ENCODE measurements around the gene SERPINA4.

- TF ChIP-seq CTCF (IDR thresholded peaks at IDR 0.05) (no peak), POLR2A (IDR thresholded peaks at IDR 0.05; ENCODE audit: low read depth) (no peak), EP300 (IDR thresholded peaks at IDR 0.05) (no peak)
Observed at GRCh38 chr14:94600148-94600545, 38.9 kb downstream of the SERPINA4 start.

All from esophagus muscularis mucosa (tissue), 4 donors.